T-helper 1 cell treated with Interleukin-12 subunit alpha and Interleukin-12 subunit beta and Interleukin-4 antibody, amounts not matched to agents 30 ng/mL and 1 ng/mL, for 36 hours (primary cell): ENCODE data around the gene TMEM243. TPM values are rescaled to one million over a fixed set of nuclear protein-coding genes. Genes with fewer than 3 reads are reported as not detected.

Experiments used
- intact Hi-C: fragments of 100-400 bp; cut with micrococcal nuclease; formaldehyde crosslinking; loops from one replicate; pipeline ENCODE4 v1.15.1; 2024
- total RNA-seq: library from RNA; stranded (reverse); gene quantifications from 2 replicates; pipeline ENCODE4 v1.2.3, GENCODE V29; 2022

The TMEM243 gene
- total RNA-seq, 1 donor from 2014 or later = 39.7 TPM

- intact Hi-C loops = no loop called here
Observed at GRCh38 chr7:87170828-87171227, 48.7 kb downstream of the TMEM243 start.

GRCh38 chr7:87164433-87164832 is 55.1 kb downstream of the TMEM243 start:
- intact Hi-C loops = loop anchor here (1.0 kb wide), 1 partner anchor 47 kb away; no protein-coding TSS in a partner anchor

DNA sequence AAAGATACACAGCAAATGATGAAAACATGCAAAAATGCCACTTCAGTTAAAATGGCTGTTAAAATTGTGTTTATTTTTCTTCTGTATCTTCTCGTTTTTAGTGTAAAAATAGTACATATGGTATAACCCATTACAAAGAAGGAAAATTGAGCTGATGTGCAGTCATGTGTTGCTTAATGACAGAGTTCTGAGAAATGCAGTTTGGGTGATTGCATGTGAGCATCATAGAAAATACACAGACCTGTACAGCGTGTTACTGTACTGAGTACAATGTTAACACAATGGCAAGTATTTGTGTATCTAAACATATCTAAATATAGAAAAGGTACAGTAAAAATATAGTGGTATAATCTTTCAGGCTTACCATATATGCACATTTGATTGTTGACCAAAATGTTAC is 60.0 kb downstream of the TMEM243 start:
- intact Hi-C loops = loop anchor here (10.0 kb wide), 1 partner anchor 1055 kb away; no protein-coding TSS in a partner anchor

DNA sequence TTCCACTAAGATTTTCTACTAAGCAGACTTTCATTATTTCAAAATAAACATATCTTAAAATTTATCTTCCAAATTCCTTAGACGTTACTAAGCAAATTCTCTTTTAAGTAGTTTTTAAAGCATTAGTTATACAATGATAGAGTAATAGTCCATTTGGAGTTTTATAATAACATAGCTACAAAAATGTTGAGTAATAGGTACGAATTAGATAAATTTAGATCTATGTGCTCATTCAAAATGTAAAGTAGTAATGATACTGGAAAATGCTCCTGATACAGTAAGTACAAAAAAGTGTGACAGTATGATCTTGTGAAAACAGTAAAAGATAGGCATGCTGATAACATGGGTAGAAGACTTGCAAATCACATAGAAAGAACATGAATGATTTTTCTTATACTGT is 62.8 kb downstream of the TMEM243 start:
- intact Hi-C loops = loop anchor here (10.0 kb wide), 1 partner anchor 1058 kb away; no protein-coding TSS in a partner anchor

- intact Hi-C loops = loop anchor here (10.0 kb wide), 1 partner anchor 1059 kb away; no protein-coding TSS in a partner anchor
Observed at GRCh38 chr7:87155788-87156187, 63.7 kb downstream of the TMEM243 start.

DNA sequence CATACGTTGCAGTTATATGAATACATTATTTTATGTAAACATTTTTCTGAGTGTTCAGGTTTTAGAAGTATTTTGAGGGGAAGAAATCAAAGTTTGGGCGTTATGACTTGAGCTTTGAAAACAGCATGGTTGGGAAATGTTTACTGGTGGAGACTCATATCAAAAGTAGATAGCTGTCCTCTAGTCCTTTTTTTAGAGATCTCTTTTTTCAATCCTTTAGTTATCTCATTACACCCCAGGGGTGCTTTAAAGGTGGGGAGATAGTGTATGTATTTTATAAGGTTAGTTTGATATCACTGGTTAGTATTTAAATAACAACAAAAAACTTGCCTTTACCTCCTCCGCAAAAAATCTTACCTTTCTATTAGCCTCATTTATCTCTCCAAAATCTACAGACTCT is 65.0 kb downstream of the TMEM243 start:
- intact Hi-C loops = loop anchor here (1.0 to 10.0 kb wide), 3 partner anchors 9 to 1060 kb away; no protein-coding TSS in a partner anchor

DNA sequence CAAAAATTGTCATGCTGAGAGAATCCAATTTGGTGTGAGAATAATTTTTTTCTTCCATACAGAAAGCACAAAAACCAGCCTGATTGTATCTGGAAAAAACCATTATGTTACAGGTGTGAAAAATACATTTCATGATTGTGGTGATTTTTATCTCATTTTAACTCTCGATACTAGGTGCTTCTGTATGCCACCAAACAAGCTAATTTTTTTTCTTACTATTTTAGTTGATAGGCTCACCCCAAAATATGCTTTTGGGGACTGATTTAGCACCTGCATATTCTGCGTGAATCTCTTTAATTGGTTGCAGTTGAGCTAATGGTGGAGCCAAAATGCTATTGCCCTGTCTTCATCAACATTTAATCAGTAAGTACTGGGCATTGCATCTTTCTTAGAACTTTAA is 65.4 kb downstream of the TMEM243 start:
- intact Hi-C loops = loop anchor here (1.0 to 10.0 kb wide), 3 partner anchors 9 to 1061 kb away; no protein-coding TSS in a partner anchor

DNA sequence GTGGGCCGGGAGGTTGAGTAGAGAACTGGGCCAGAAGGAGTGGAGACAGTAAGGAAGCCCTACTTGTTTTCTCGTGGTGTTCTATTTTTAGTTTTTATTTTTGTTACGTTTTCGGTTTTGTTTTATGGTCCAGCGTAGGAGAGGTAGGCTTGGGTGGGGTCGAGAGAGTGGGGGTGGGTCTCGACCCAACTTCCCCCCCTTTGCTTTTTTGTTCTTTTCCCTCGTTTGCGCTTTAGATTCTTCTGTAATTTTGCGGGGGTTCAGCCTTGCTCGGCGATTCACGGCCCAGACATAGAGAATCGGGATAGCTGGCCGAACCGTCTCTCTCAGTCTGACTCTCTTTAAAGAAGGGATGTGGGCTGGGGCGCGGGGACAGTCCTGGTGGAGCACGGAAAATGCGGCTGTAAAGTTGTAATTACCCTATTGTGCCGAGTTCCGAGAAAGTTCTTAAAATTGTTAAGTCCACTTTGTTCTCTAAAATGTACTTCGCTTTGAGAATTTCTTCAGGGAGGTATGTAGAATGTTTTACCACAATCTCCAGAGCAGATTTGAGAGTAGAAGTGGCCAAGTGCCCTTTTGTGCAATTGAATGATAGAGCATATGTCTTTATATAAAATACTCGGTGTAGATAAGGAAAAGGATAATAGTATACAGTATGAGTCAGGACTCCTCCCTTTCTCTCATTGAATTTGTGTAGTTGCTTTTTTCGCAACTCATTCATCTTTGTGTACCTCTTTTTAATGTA is 66.5 kb downstream of the TMEM243 start:
- intact Hi-C loops = loop anchor here (1.0 to 10.0 kb wide), 9 partner anchors 44 to 1062 kb away; partner anchors contain the start of genes CROT, DBF4, ELAPOR2 and RUNDC3B

GRCh38 chr7:87152112-87152896 is 67.2 kb downstream of the TMEM243 start, which contains the start of gene DMTF1:
DMTF1 (plus strand) TSS chr7:87152453; CDS start chr7:87164942, 12,489 bp downstream.
- intact Hi-C loops = loop anchor here (1.0 to 10.0 kb wide), 7 partner anchors 45 to 1062 kb away; partner anchors contain the start of genes CROT, ELAPOR2 and TMEM243

DNA sequence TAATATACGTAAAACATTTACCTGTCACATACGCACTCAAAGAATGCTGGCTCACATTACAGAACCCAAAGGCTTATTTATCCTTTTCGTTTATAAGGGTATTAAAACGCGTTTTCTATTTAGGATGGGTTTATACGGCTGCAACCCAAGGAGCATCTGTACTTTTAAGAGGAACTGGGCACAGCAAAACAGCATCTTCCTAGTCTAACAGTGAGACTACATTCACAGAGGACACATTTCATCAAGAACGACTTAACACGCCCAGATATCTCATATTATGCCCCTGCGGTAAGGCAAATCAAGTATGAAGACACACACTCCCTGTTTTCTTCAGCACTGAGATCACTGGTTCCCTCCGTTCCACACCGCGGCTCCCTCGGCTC is 67.8 kb downstream of the TMEM243 start:
- intact Hi-C loops = loop anchor here (1.0 to 10.0 kb wide), 7 partner anchors 46 to 1063 kb away; partner anchors contain the start of genes CROT, ELAPOR2 and TMEM243

DNA sequence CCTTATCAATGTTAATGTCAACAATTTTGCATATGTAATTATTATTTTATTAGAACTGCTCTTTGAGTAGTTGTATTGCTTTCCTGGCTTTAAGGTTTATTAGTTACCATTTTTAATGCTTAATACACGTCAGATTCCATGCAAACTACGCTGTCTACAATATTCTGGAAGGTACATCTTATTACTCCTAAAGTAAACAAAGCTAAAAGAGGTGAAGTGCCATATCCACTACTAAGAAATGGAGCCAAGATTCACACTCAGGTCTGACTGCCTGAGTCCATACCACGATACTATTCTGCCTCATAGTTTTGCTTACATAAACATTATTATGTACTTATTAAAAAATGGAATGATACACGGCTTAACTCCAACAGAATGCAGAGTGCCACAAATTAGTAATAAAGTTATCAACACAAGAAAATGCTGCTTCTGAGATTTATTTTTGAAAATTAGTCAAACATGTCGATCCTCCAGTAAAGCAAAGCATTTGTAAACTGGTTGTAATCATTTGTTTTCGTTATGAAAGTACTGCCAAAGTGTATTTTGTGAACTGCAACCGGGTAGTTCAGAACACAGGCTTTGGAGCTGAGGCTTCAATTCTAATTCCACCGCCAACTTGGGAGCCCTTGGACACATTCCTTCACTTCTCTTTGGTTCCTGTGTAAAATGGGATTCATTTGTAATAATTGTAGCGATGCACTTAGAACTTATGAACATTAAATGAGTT is 68.4 kb downstream of the TMEM243 start:
- intact Hi-C loops = loop anchor here (5.0 to 10.0 kb wide), 2 partner anchors 46 to 1064 kb away; no protein-coding TSS in a partner anchor

DNA sequence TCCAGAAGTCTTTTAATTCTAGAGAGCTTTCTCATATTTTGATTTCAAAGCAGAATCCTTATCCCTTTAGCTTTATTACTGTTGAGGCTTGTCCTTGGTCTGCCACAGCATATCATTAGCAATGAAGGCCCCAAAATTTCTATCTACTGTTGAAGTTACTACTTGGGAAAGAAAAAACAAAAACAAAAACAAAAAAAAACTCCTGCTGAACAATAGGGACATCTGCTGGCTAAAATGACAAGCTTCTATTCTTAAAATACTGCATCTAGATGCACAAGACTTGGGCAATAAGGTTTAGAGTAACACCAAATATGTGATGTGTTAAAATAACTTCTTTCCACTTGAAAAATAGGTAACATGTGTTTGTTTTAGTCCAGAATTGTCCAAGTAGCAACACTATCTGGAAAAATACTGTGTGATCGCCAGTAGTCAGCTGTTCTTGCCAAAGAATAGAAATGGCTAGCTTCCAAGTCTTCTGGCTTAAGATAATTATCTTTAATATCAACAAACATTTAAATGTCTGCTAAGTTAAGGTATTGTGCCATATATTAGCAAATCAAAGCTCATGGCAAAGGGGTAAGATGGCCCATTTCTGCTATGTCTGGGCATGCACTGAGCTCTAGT is 71.1 kb downstream of the TMEM243 start:
- intact Hi-C loops = loop anchor here (1.0 kb wide), 3 partner anchors 89 to 222 kb away; no protein-coding TSS in a partner anchor

DNA sequence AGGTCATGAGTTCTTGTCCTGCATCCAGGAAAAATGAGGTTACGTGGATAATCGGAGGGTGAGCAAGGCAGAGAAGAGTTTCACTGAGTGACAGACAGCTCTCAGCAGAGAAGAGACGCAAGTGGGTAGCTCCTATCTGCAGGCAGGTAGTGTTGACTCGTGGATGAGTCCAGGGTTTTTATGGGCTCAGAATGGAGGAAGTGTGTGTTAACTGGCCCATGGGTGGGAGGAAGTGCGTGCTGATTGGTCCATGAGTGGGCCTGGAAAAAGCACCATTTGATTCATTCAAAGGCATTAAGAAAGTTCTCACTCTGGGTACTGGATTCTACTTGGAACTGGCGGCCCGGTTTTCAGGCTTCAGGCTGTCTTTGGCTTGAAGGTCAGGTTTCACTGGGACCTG is 72.0 kb downstream of the TMEM243 start:
- intact Hi-C loops = no loop called here

GRCh38 chr7:87146740-87147386 is 72.7 kb downstream of the TMEM243 start:
- intact Hi-C loops = no loop called here

Other genes starting within 250 kb of the TMEM243 start
- gene ELAPOR2, start 160.1 kb downstream of the TMEM243 start, total RNA-seq = 4.0 and 4.4 TPM in 2 replicates
- gene DMTF1, start 67.3 kb downstream of the TMEM243 start, total RNA-seq = 115 and 123 TPM in 2 replicates
- 11.7 and 15.3 TPM in 2 replicates for gene CROT, start 125.9 kb upstream of the TMEM243 start, total RNA-seq